Muscle of arm (tissue), 12 donors: ENCODE results near the gene TMA16. TPM values are rescaled to one million over a fixed set of nuclear protein-coding genes. Genes with fewer than 3 reads are reported as not detected.

Experiments used
- DNase-seq: peaks from one replicate; pipeline ENCODE4 v3.0.0-alpha.2; 2013
- polyA plus RNA-seq, 12 donors: library from polyadenylated mRNA; unstranded; fragments of 120-200 nt; gene quantifications; one replicate each; pipeline ENCODE4 v1.2.1, GENCODE V29; 2013; ENCODE audit not compliant: insufficient read length in 12 of 12

TMA16 gene
- polyA plus RNA-seq, 12 donors, result 21.7 to 91.1 (median 25.5) TPM; not detected in 1

DNA sequence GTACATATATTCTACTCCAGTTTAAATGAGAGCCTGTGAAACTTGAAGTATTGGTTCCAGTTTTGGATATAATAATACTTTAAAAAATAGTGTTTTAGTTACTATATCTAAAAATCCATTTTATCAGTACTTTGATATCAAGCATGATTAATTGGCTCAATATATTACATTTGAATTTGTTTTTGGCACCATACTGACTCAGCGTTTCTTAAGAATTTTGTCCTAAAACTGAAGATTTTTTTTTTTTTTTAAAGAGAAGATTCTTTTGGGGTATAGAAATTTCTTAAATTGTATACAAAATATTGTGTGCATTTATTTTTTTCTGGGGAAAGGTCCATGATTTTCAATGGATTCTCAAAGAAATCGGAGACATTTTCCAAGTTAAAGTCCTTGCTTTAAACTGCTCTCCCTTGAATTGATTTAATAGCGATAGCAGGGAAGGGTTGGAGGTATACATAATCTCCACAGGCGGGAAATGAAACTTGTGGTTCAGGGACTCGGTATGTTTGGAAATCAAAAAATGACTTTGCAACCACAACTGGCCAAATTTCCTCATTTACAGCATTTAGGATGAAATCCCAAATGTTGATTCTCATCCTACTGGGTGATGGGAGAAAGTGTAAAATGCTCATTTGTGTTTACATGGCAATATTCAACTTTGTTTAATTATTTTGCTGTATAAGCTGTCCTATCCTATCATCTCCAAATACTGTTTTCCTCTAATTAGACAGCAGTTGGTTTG, 62.3 kb downstream of the TMA16 start:
- DNase-seq, result no peak

DNA sequence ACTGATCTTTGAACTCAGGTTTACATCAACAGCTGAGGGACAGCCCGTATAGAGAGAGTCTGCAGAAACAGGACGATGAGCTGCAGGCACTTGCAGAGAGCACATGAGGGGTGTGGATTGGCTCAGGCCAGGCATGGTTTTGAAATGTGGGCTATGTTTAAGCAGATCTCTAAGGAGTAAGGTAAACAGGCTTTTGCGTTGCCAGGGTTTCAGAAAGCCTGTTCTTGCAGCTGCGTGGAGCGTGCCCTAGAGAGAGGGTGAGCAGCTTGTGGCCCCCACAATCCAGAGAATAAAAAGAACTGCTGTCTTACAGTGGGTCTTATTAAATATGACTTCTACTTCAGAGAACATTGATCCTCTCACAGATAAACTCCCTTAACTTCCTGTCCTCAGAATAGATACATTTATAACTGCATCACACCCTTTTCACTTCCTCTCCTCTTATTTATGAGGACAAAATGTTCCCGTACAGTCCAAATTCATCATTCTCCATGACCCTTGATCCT, 64.1 kb downstream of the TMA16 start:
- no peak for DNase-seq

DNA sequence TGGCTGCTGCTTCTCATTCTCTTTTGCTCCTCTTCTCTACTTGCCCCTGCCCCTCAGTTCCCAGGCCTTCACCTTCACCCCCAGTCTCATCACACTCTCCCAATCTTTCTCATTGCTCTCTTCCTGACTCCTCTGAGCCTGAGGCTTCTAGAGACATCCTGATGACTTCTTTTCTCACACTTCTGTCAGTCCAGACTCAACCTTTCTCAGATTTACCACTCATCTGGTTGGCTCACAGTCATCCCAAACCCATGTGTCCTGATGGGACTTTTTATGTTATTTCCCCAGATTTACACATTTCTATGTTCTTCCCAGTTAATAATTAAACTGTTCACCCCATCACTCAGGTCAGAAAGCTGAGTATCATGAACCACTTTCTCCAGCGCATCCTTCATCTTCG, 68.0 kb downstream of the TMA16 start:
- no peak for DNase-seq

DNA sequence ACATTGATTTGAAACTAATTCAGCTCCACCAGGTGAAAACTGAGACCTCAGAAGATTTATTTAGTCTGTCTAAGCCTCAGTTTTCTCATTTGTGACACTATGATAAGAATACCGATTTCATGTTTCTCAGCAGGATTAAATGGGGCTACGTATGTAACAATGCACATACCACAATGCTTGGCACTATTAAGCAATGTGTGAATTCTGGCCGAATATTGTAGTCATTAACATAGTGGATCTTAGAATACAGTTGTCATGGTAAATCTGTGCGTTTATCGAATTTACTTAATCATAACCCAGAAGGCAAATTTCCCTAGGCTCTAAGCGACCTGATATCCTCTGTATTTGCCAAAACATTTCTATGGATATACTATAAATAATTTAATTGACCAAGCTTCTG, 69.1 kb downstream of the TMA16 start:
- DNase-seq, result no peak

DNA sequence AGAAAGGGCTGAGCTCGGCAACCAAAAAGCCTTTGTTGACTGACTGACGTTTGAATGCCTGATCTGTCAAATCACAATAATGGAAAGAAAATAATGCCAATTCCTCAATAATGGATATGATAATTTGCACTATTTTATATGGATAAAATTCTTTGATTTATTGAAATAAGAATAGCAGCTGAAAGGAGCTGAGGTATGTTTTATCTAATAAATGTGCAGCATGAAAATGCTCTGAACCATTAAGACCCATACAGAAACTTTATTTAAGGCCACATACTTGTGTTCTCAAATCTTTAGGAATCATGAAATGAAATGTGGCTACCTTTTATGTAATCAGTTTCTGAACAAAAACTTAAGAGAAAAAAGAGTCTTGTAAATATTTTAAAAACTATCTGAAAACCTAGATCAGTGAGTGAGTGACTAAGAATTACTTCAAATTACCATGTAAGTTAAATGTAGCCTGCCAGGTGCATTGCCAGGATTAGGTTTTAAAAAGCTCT, 69.8 kb downstream of the TMA16 start:
- DNase-seq, result no peak

DNA sequence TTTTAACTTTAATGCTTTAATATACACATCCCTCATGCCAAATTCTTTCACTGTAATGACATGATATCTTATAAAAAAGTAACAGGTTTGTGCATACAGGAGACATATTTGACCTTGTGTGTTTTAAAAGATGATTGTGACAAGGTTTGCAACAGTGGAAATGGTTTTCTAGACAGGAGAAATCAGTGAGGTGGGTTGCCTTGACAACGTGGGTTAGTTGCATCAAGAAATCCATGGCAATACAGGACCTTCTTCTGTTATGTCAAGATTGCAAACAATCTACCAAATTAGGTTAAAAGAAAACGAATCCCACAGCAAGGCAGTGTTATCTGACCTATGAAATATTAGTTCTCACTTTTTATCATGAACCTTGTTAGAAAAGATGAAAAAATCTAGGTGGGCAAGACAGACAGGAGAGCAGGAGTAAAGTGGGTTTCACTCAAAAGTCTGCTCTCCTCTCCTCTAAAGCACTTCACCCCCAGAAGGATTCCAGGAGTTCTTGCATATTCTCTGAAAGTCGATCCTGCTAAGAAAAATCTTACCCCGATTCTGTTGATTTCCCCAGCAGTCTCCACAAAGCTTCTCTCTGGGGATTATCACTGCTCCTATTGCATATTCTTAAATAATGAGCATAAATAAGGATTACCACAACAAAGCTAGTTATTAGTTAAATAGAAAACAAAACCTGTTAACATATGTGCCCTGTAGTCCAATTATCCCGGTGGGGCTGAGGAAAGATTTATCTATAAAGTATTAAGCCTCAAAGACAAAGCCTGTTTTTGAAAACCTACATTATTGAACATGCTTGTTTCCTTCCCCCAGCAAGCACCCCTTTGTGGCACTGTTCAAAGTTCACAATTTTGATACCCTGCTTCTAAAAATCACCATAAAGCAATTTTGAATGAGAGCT, 71.0 kb downstream of the TMA16 start:
- DNase-seq, result no peak

DNA sequence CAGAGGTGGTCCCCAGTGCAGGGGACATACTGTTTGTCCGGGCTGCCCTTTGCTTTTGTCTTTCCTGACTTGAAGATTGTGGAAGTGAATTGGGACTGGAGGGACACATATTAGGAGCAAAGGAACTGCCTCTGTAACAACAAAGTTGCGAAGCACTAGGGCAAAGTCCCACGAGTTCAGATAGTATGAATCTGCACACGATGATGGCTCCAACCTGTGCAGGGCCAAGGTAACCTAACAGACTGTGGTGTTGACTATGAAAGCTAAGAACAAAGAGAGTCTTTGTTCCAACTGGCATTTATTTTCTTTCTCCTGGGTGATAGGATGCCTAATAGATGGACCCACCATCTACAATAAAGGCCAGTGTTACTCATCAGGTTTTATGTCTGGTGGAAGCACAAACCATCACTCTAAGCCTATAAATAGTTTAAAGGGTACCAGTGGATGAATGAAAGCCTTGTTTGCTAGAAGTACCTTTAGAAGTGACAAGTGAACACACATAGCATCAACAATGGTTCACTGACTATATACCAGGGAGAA, 71.8 kb downstream of the TMA16 start:
- no peak for DNase-seq

DNA sequence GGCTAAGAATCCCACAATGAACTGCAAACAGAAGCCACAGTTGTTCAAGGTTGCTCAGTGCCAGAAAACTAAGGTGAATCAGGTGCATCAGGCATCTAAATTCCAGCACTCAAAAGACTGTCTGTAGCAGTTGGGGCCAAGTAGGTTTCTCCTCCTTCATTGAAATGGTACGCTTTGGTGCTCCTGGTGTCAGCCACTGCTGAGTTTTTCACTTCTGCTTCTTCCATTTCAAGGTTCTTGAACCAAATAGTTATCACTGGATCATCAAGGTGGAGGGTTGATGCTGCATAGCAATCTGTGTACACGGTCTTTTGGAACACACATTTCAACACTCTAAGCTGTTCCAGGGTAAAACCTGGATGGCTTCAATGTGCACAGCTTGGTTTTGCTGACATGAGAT, 74.4 kb downstream of the TMA16 start:
- DNase-seq, result no peak

Other genes with a start within 250 kb of the TMA16 start
- 10 to 100 TPM in 6 of 12 donors, 1 to 10 TPM in 5, not detected in 1; 3.5 to 17.0 (median 11.0) TPM for gene NPY1R, start 162.1 kb upstream of the TMA16 start, polyA plus RNA-seq
- gene NPY5R, start 150.8 kb upstream of the TMA16 start, polyA plus RNA-seq, result under 1 TPM in 10 of 12 donors, not detected in 2; 0.18 to 0.46 (median 0.28) TPM
- not detected for gene TKTL2, start 20.9 kb upstream of the TMA16 start, polyA plus RNA-seq